Activated CD4-positive, CD25-positive, alpha-beta regulatory T cell treated with anti-CD3 and anti-CD28 coated beads, Interleukin-2, amount 50 U/mL, for 16 hours (primary cell): ENCODE measurements around the gene PLA2R1.
"Not testable (repeated sequence)": the region's sequence is repeated elsewhere in the genome, so short reads cannot be mapped to it uniquely, and the experiment has no call there.

Experiments
- DNase-seq: peaks from one replicate; pipeline ENCODE4 v3.0.0-alpha.2; 2020; ENCODE audit warnings: low read depth, low spot score

The PLA2R1 gene

DNA sequence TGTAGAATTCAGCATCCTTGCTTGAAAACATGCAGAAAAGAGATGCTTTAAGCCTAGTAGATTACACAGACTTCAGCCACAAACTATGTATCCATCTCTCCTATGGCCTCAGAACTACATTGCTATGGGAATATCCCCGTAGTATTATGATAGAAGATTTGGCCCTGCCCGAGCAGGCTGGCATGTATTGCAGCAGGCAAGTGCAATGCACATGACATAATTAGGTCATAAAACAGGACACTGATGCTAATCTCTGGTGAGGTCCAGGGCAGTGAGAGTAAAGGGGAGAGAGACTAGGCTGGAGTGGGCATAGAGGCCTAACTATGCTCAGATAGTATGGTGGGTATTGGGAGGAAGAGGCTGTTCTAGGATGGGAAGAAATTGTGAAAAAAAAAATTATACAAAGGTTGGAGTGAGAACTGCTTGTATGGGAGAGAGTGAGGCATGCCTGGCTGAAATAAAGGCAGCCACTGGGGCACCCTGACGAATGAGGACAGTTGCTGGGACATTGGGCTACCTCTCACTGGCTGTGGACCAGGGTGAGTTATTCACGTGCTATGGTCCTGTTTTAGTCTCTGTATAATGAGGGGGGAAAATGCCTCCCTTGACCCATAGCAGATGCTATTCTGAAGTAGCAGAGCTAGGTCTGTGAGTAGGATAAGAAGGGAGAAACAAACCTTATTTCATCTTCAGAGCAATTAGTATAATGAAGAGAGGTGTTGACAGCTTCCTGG is 1.6 kb upstream of the PLA2R1 start:
- no peak for DNase-seq

DNA sequence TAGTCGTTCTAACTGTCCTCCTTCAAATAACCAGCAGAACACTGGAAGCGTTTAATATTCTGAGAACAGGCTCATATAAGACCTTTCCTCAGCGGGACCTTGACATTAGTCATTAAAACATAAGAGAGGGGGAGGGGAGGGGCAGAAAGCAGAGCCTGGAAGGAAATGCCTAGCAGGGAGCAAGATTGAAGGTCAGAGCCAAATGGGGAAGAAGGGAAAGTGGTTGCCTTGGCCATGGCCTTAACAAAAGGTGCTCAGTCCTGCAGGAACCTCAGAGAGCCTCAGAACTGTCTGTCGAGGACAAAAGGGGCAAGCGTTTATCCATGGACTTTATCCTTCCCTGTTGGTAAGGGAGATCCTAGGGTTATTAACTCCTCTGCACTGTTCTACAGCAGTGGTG is 856 bp upstream of the PLA2R1 start:
- no peak for DNase-seq

DNA sequence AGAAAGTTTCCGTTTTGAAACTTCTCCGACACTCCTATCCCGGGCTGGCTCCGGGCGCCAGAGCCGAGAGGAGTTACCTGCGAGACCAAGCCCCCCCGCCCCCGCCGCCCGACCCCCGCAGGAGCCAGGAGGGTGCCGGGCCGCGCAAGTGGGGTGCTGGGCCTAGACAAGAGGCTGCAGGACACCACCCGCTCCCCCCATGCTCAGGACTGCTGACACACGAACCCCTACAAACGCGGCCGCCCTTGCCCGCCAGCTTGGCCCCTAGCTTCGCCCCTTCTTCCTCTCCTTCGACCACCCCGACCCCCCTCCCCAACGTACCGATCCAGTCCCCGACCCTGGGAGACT is 497 bp downstream of the PLA2R1 start:
- DNase-seq = no peak

DNA sequence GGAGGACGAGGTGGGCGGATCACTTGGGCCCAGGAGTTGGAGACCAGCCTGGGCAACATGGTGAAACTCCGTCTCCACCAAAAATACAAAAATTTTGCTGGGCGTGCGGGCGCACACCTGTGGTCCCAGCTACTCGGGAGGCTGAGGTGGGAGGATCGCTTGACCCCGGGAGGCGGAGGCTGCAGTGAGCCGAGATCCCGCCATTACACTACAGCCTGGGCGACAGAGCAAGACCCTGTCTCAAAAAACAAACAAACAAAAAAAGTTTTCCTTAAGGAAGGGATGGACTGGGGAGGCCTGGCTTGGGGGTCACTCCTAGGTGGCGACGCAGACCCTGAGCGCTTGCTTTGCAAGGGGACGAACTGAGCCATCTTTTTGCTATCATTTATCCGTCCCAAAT is 882 bp downstream of the PLA2R1 start:
- DNase-seq = no peak

DNA sequence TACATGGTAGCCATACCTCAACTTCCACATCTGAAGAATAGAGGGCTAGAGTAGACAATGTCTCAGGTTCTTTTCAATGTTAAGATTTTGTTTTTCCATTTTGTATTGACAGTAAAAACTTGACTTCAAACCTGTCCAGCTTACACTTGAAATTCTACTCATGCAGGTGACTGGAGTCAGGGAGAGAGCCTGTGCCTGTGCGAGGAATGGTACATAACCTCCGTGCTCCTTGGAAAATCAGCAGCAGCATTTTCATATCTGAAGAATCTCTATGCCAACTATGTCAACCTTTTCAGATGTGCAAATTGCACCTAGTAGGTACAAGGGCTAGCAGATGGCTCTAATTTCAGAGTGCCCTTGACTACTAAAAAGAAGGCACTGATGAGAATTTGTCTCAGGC is 2.1 kb downstream of the PLA2R1 start:
- DNase-seq = no peak

DNA sequence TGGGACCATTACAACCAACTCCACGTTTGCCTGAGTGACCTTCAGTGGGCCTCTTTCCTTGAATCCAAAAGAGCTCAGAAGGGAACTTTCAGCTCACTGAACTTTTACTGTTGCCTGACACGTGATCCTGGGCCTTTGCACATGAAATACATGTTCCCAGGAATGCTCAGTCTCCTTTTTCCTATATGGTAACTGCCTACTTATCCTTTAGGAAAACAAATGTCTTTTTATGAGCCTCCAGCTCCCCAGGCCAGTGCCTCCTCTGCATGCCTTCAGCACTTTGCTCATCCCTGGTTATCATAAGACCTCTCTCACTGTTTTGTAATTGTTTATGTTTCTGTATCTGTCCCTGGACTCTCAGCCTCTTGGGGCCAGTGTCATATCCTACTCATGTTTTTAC is 5.1 kb downstream of the PLA2R1 start:
- no peak for DNase-seq

DNA sequence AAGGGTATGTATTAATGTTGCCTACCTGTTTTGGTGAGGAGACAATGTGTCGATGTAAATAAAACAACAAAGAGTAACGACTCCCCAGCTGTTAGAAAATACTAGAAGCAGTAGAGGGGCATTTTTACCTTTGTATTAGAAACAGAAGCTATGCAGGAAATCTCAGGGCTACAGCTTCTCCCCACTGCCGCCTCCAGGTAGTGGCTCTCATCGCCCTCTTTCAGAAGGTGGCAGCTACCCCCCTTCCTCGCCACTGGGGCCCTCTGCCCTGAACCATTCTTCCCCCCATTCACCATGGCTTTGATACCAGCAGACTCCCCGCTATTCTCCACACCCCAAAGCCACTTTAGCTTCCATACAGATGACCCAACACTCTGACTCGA is 6.7 kb downstream of the PLA2R1 start:
- no peak for DNase-seq

DNA sequence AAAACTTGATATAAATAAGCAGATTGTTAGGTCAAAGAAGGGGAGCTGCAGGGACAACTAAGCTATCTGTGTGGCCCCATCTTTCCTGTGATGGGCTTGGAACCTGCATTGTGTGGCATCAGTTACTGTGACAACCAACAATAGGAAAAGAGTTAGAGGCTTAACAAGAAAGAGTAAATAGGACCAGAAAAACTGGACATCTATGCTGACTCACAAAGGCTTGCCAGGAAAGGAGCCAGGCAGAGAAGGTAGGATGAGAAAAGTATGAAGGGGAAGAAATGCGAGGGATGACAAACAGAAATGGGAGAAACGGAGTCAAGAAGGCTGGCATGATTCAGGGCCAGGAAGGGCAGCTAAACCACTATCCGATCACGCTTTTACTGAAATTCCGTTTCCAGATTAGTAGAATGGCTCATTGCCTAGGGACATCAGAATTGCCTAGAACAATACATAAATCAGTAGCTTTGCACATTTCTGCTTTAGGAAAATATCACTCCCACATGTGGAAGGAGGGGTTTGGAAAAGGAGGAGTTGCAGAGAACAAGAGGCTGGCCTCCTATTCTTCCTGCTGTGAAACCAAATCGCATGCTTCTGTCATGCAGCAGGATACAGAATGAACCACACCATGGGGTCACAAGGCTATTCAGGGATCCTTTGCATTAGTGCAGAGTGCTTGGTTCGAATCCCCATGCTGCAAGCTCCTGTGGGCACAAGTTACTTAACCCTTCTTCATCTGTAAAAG is 7.3 kb downstream of the PLA2R1 start:
- DNase-seq = no peak

DNA sequence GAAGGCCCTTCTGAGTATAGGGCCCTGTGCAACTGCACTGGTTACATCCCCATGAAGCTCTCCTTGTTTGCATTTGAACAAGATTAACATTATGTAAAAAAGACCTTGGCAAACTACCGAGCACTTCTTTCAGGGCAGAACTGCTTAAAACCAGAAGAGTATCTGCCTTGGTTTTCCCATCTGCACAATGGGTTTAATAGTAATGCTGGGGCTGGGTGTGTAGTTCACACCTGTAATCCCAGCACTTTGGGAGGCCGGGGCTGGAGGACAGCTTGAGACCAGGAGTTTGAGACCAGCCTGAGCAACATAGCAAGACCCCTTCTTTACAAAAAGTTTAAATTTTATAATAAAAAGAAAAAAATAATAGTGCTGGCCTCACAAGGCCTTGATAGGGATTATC is 8.5 kb downstream of the PLA2R1 start:
- no peak for DNase-seq

DNA sequence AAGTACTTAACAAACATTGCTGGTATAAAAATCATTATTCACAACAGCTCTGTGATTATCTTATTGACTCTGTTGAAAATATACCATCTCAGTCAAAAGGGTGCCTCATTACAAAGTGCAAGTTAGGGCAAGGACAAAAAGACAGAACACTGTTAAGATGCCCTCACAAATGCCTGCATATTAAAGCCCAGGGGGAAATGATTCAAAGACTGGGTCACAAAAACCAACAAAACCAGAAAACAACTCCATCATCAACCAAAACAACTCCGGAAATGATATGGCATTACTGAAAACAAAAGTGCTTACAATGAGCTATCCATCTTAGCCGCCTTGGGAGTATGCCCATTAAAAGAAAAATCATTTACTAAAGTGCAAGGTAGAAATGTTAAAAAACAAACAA is 9.9 kb downstream of the PLA2R1 start:
- DNase-seq = no peak

DNA sequence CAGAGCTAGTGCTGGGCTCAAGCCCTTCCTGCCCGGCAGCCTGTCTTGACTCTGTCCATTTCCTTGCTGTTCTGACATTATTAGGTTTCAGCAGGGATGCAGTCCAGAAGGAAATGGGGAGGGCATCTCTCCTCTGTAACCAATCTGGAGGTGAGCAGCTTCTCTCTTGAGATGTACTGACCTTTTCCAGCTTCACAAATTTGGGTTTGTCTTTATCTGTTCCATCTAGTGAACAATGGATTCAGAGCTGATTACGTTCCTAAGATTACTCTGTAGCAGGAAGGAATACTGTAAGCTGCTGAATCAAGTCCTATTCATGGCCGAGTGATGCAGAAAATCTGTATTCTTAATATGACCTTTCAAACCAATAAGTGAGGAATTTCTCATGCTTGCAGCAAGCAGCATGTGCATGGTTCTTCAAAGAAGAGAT is 11.0 kb downstream of the PLA2R1 start:
- no peak for DNase-seq

DNA sequence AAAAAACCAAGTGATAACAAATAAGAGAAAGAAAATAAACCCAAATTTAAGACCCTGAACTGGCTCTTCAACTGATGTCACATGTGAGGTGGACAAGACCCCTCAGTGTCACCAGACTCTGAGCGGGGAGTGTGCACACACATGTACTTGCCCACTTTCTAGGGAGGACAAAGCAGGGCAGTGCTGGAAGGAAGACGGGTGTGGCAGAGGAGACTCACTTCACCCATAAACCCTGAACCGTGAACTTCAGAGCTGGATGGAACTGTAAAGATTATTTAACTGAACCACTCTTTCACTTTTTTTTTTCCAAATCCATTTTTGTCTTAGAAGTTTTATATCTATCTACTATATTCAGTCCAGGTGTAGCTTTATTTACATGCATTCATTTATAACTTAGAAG is 12.3 kb downstream of the PLA2R1 start:
- DNase-seq = no peak

DNA sequence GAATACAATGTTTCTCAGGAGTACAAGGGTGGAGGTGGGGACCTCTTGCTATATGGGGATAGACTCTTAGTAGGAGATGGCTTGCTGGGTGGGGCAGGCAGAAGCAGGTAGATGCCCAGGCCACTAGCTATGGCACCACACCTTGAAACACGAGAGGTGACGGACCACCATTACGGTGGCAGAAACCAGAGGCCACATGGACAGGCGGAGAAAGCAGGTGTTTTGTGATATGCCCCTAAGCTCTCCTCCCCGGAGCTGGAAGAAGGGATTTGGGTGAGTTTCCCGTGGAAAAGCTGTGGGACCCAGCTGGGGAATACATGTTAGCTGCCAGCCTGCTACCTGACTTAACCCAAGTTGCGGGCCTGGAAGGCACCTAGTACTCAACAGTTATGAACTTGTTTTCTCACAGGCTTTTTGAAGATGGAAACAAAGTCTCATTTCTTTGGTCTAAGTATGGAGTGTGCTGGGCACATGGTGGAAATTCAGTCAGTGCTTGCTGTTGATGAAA is 16.7 kb downstream of the PLA2R1 start:
- DNase-seq = no peak

DNA sequence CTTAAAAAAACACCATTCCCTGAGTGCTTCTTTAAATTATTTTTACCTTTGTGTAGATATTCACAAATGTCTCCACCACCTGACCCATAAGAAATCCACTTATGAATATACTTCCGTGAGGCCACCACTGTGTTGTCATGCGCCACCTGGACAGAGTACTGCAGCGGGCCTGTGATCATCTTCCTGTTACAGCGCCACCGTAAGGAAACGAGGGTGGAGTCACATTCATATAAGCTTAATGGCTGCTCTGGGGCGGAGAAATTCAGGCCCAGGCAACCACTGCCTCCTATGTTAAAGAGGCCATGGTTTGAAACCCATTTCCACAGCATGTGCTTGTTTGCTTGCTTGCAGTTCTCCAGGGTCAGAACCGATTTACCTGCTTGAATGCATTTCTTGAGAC is 17.7 kb downstream of the PLA2R1 start:
- DNase-seq = no peak

DNA sequence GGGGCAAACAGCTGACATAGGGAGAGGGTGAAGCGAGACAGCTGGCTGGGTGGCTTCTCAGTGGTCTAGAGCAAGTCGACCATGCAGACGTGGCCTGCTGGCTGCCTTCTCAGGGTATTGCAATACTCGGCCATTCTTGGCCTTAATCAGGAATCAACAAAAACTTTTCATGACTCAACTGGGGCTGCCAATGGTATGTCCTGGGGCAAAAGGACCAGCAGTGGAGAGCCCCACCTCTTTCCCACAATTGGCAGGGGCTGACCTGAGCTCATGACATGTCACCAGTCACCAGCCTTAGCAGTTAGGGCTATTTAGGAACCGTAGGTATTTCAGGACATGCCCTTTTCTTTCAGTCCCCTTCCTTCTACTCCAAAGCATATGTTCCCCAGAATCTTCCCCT is 19.1 kb downstream of the PLA2R1 start:
- no peak for DNase-seq

DNA sequence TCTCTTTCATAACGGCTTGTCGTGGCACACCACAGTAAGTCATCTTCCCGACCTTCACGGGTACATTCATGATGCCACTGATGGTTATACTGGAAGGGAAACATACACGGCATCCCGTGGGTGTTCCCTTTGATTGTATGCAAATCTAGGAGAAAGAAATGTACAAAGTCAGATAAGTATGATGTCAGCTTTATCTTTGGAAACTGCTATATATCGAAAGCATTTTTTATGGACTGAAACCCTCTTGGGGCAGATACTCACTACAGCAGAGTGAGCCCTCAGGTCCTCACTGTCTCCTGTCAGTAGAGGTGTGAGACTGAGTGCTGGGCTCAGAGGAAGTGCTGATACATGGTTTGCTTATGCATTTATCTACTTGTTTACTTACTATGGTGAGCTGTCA is 20.4 kb downstream of the PLA2R1 start:
- DNase-seq = no peak

DNA sequence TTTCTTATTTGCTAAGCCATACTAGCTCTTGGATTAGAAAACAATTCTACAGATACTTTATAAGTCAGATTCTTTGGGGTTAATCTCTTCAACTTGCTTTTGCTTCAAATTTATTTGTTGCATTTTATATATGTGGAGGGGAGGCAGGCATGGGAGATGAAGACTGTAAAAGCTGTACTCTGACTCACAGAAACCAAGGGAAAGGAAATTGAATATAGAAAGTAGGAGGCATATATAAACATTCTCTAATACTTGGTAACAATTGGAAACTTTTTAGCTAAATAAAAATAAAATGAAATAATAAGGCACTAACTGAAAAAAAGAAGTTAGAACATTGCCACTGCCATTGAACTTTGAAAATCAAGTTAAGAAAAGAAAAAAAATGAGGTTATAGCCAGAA is 21.3 kb downstream of the PLA2R1 start:
- DNase-seq = no peak

DNA sequence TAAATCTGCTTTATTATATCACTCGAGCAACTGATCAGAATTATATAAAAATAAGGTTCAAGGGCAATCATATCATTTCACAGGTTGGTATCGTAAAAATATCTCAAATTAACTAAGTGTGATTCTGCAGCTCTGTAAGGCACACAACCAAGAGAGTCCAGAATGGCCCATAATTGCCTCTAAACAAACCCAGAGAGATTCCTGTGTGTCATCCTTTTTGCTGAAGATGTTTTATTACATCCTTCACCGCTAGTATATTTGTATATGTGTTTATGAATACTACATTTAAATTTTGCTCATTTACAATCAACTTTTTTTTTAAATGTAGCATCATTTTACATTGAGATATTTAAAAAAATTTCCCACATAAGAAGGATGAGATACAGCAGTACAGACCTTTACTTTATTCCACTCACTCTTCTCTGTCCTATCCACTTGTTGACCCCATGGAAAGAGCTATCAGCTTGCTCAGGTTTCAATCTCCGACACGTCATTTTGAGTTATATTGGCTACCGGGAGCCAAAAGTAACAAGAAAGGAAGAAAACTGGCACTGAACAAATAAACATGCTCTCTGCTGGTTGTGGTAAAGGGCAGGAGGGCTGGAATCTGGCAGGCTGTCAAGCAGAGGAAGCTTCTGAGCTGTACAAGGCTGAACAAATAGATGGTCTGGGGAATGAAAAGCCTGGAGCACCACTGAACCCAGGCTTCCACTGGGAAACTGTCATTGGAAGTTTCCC is 23.1 kb downstream of the PLA2R1 start:
- no peak for DNase-seq

DNA sequence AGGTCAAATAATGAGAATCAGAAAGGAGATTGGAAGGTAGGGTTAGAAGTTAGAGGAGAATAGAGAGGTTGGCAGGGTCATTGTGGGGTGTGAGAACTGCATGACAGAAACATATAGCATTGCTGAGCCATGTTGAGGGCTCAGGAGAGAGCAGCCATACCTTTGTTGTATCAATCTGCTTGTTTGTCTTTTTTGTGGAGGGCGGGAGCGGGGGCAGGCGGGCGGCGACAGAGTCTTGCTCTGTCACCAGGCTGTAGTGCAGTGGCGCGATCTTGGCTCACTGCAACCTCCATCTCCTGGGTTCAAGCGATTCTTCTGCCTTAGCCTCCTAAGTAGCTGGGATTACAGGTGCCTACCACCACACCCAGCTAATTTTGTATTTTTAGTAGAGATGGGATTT is 23.8 kb downstream of the PLA2R1 start:
- DNase-seq = not testable (repeated sequence)

DNA sequence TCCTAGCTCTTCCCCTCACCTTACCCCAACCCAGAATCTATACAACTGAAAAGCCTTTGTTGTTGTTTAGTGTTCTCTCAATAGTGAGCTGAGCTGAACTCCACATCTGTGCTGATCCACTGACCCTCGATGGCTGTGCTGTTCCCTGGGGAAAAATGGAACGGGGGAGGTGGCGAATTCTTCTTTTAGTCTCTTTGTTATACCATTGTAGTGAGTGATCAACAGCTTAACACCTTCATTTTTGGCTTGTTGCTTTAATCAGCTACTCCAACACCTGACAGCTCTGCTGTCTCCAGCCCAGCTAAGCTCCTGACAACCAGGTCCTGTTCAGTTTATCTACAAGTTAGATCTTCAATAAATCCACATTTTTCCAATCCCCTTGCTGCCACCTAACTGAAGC is 25.7 kb downstream of the PLA2R1 start:
- no peak for DNase-seq

DNA sequence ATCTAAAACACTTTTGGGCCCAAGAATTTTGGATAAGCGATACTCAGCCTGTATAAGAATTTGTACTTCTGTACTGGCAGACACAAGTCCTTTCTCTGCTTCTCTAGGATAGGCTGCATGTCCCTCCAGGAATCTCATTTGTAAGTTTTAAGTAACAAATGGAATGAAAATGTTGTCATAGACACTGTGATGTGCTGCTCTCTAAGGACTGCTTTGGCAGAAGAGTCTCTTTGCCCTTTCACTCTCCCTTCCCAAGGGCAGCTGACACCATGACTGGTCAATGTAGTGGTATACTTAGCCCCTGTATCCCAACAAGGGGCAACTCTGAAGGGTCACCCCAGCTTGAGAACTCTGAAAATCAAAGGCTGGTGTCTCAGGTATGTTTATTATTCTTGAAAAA is 27.3 kb downstream of the PLA2R1 start:
- DNase-seq = no peak

DNA sequence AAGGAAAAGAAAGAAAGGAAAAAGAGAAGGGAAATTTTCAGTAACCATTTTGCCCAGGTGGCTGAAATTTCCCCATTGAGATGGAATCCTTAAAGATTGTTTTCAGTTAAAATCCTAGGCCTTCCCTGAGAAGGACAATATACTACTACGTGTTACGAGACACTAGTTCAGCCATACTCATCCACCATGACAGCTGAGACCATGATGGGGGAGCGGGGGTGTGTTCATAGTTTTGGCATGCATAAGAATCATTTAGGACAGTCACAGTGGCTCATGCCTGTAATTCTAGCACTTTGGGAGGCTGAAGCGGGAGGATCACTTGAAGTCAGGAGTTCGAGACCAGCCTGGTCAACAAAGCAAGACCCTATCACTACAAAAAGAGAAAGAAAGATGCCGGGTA is 28.0 kb downstream of the PLA2R1 start:
- no peak for DNase-seq
